Activated CD4-positive, alpha-beta T cell treated with anti-CD3 and anti-CD28 coated beads for 4 hours (primary cell): ENCODE measurements around the gene RASGEF1C.

Experiments used
- DNase-seq, 2 donors: peaks; one replicate each; pipeline ENCODE4 v3.0.0-alpha.2; 2020

Gene RASGEF1C

GRCh38 chr5:180179442-180180420 is 29.3 kb downstream of the RASGEF1C start:
- DNase-seq = no peak

DNA sequence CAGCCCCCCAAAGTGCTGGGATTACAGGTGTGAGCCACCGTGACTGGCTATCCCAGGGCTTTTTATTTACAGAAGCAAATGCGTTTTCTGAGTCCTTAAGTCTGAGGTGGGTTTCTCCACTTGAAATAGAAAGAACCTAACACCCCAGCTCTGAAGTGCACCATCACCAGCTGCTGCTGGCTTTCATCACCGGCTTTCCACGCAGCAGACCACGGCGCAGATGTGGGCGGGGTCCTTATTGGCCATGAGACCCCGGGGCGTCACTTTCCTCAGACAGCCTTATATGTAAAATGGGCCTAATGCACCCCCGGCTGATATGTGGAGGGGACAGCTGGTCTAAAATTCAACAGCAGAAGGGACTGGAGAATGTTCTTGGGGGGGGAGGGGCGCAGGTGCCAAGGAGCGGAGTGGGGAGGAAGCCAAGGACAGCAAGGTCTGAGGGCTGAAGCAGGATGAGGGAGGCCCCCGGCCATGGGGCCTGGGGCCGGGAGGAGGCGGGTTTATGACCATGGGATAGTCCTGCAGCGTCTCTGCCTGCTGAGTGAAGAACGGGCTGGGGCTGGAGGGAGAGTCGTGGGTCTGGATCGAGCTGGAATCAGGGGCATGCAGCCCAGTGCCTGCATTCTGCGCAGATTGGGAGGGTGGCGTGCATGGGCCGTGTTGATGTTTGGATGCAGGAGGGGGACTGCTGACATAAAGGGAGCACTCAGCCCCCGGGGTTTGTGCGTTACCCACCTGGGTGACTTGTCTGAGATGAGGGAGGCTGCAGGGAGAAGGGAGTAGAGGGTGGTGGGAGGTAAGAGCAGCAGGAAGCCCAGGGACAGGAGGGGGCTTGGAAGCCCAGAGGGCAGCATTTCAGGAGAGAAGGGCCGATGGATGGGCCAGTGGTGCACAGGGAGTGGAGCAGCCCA is 30.2 kb downstream of the RASGEF1C start:
- no peak for DNase-seq

GRCh38 chr5:180176191-180176590 is 32.8 kb downstream of the RASGEF1C start:
- DNase-seq = no peak

DNA sequence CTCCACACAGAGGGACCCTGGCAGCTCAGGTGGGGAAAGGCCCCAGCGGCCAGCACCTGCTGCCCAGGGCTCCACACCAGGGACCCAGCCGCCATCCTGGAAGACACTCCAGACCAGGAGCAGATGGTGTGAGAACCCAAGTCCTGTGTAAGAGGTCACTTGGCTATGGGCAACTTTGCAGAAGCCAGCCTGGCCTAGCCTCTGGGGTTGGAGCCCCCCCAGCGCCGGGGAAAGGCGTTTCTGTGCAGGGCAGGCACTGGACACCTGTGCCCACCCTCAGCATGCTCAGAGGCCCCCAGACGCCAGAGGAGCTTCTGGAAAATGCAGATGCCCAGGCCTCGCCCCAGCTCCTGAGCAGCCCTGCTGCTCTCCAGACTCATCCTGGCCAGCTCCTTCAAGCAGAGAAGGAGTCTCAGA is 34.0 kb downstream of the RASGEF1C start:
- no peak for DNase-seq

DNA sequence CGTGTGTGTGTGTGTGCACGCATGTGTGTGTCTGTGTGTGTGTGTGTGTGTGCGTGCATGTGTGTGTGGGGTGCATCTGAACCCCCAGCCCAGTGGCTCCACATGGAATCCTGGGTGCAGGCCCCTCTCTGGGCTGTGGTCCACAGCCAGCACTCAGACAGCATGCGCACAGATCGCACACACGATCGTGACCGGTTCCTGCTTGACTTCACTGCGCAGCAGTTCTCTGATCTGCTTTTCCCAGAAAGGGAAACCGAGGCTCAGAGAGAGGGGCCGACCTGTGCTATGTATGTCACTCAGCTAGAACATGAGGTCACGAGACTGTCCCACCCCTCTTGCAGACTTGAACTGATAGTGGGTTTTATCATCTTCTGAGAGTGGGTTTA is 34.4 kb downstream of the RASGEF1C start:
- no peak for DNase-seq

DNA sequence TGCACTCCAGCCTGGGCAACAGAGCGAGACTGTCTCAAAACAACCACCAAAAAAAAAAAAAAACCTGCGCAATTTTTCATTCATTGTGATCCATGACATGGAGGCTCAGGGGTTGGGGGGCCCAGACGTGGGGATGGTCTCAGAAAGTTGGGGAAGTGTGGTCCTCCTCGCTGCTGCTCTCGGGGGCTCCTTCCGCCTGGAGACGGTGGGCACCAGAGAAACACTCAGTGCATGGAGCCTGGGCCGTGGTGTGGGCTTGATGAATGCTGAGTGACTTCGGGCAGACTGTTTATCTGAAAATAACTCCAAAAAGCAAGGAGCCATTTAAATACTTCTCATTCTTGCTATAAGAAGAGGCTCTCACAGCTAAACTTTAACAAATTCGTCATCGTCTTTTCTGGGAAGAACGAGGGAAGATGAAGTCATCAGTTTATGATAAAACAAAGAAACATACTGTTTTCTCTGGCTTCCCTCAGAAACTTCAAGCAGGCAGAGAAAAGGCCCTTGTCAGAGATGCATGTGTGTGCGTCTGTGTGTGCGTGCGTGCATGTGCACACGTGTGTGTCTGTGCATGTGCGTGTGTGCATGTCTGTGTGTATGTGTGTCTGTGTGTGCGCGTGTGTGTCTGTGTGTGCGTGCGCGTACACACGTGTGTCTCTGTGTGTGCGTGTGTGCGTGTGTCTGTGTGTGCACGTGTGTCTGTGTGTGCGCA is 35.0 kb downstream of the RASGEF1C start:
- DNase-seq = no peak

DNA sequence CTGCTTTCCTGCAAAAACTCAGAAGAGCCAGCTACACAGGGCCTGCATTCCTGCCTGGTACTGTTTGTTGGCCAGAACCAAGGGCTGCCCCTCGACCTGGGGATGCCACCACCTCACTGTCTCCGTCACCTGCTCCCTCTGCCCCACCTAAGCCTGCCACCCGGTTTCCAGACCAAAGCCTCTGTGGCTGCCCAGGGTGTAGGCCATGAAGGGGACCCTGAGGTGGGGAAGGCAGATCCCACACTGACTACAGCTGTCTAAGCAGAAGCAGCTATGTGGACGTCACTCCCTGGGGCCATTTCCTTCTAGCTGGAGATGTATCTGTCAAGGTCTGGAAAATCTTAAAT is 35.8 kb downstream of the RASGEF1C start:
- DNase-seq = no peak

GRCh38 chr5:180172447-180173197 is 36.4 kb downstream of the RASGEF1C start:
- no peak for DNase-seq

DNA sequence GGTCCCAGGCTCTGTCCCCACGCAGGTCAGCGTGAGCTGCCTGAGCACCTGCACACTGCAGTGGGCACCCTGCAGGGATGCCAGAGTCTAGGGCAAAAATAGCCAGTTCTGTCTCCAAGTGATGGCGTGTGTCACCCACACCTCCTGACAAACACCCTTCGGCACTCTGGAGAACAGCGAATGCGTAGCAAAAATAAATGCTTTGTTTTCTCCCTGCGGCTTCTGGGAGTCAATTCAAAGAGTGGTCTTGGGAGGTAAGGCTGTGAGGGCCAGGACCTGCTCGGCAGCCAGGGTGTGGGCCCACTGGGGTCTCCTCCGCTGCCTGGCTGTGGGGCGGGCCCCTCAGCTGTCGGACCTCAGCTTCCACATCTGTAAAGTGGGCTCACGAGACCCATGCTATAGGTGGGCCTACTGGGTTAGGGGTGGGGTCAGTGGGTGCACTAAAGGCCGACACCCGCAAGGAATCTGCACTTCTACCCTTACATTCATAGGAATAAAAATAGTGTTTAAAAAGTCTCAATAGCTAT is 37.4 kb downstream of the RASGEF1C start:
- no peak for DNase-seq

DNA sequence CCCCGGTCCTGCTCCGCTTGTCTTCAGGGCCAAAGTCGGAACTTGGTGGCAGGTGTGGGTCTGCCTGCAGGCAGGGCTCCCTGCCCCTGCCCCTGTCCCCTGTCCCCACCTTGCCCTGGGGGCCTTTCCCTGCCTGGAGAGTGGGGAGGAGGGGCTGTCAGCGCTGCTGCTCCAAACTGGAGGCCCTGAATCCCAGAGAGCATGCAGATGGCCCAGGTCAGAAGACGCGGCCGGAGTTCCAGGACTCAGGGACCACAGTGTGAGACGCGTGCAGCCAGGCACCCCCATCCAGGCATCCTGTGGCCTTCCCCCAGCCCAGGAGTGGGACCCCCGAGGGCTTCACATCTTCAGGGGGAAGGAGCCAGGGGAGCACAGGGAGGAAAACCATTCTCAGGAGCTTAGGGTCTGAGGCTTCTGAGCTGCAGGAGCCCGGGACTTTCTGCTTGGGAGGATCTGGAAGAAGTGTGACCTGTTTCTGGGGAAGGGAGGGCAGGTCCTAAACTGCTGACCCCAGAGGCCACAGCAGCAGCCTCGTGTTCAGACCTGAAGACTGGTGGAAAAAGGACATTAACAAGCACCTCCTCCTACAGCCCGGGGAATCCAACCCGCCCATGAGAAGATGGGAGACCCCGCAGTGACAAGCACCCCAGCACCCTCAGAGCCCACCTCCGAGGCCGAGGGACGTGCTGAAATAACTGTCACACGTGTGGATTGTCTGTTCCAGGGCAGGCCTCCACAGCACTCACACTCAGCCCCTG is 38.0 kb downstream of the RASGEF1C start:
- no peak for DNase-seq

DNA sequence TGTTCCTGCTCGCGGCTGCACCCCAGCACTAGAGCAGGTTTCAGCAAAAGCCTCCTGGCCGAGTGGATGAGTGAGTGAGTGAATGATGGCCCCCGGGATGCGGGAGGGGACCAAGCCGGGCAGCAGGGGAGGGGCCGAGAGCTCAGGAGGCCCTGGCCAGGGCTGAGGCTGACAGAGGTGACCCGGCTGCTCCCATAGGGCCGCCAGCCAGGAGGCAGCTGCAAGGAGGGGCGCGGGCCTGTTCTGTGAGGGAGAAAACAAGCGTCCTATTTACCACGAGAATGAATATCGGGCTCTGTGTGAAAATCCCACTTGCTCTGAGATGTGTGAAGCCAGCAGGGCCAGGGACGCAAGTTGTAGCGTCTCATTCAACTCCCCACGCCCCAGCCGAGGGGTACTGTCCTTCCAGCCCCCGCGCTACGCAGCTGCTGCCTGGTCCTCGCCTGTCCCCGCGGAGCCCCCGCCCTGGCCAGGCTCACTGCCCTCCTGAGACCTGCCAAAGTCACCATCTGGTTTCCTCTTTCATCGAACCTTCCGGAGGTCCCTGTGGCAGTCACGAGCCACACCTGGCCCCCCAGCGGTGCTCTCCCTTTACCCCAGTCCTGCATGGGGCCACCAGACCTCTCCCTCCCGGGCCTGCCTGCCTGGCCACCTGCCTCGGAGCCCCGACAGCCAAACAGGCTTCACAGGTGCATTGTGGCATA is 38.8 kb downstream of the RASGEF1C start:
- no peak for DNase-seq

- DNase-seq = no peak
Observed at GRCh38 chr5:180169248-180170105, 39.5 kb downstream of the RASGEF1C start.

GRCh38 chr5:180168758-180169157 is 40.3 kb downstream of the RASGEF1C start:
- DNase-seq = no peak

GRCh38 chr5:180166176-180166575 is 42.8 kb downstream of the RASGEF1C start:
- DNase-seq = no peak

DNA sequence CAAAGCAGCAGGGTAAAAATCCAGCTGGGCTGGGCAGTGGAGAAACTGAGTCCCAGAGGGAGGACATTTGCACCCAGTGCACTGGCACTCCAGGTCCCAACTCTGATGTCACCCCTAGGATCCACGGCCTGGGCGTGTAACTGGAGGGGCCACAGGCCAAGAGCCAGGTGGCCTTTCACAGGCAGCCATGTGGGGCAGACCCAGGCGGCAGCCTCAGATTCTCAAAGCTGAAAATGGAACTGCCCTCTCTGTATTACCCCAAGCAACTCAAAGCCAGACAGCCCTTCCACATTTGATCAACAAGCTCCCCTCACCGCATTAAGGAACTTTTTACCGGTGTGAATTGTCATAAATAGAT is 46.7 kb downstream of the RASGEF1C start:
- DNase-seq = no peak

GRCh38 chr5:180161420-180162303 is 47.3 kb downstream of the RASGEF1C start:
- no peak for DNase-seq

DNA sequence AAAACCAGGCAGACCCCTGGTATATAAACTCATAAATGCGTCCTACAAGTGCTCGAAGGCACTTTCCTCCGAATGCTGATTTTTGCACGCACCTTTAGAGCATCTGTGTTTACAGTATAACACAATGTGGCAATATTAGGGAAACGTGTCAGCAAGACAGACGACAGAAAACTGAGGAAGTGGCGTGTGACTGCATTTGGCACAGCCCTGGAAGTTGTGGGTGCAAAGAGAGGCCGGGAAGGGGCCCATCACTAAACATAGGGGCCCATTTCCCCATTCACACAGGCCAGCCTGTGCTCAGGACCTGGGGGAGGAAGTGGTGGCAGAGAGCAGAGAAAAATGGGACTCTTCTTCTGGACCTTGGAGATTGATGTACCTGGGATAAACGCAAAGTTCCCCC is 48.2 kb downstream of the RASGEF1C start:
- DNase-seq = no peak

DNA sequence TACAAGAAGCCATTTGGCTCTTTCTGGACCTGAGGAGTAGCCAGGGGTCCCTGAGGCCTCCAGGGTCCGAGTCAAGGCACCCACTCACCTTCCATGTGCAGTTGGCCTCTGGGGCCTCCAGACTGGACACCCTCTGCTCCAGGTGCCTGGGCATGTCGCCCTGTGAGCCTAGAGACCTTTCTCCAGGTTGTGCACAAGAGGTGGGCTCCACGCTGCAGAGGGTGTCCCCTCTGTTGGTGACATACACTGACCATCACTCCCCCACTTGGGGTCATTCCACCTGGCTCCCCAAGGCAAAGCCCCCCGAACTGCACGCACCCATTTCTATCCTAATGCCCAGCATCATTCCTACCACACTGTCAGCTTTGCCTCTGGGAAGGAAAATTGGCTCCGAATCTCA is 48.8 kb downstream of the RASGEF1C start:
- DNase-seq = no peak

GRCh38 chr5:180159756-180160155 is 49.3 kb downstream of the RASGEF1C start:
- no peak for DNase-seq
